DMS79 (cell line): ENCODE data around the gene SOCS1.
A peak's percentile ranks its signal among the peaks of the same experiment; 100 is the strongest.

Source experiments
- DNase-seq: peaks from one replicate; lab custom pipeline; 2025; lab: John Stamatoyannopoulos, UW

SOCS1 gene

GRCh38 chr16:11260596-11260966 is 4.6 kb upstream of the SOCS1 start:
- DNase-seq = no peak

DNA sequence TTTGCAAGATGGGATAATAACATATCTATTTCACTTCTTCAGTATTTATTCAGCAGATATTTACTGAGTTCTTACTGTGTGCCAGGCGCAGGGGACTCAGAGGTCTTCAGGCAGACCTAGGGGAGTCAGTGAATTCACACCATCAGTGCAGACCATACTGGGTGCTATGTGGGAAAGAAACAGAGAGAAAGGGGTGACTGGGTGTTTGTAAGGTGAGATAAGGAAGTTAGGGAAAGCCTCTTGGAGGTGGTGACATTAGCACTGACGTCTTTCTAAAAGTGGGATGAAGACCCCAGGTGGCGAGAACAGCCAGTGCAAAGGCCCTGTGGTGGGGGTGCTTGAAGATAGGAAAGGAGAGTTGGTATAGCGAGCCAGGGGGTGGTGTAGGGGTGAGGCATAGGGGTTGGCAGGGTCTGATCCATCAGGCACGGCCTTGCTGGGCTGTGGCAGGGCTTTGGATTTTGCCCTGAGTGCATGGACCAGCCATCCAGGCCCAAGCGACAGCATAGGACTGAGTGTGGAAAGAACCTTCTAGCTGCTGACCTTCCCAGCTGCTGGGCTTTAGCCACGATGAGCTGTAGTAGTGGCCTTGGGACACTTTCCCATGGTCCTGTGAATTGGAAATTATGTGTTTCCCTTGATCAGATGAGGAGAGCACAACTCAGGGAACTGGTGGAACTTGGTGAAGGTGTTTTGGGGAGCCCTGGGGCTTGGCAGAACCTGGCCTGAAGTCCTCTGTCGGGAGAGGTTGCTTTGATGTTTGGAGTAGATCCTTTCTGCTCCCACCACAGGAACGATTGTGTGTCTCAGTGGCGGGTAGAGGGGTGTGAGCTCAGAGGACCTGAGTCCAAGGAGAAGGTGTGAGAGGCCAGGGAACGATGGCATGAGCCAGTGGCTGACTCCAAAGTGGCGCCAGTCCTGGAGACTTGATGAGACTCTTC is 3.9 kb upstream of the SOCS1 start:
- DNase-seq = no peak

GRCh38 chr16:11258553-11259492 is 2.8 kb upstream of the SOCS1 start:
- no peak for DNase-seq

- peak; percentile 65 for DNase-seq
These were observed 1.3 kb upstream of the SOCS1 start for GRCh38 chr16:11257131-11257938.

GRCh38 chr16:11256661-11257130 is 692 bp upstream of the SOCS1 start:
- no peak for DNase-seq

- no peak for DNase-seq
These were observed 879 bp downstream of the SOCS1 start for GRCh38 chr16:11254913-11255736.

DNA sequence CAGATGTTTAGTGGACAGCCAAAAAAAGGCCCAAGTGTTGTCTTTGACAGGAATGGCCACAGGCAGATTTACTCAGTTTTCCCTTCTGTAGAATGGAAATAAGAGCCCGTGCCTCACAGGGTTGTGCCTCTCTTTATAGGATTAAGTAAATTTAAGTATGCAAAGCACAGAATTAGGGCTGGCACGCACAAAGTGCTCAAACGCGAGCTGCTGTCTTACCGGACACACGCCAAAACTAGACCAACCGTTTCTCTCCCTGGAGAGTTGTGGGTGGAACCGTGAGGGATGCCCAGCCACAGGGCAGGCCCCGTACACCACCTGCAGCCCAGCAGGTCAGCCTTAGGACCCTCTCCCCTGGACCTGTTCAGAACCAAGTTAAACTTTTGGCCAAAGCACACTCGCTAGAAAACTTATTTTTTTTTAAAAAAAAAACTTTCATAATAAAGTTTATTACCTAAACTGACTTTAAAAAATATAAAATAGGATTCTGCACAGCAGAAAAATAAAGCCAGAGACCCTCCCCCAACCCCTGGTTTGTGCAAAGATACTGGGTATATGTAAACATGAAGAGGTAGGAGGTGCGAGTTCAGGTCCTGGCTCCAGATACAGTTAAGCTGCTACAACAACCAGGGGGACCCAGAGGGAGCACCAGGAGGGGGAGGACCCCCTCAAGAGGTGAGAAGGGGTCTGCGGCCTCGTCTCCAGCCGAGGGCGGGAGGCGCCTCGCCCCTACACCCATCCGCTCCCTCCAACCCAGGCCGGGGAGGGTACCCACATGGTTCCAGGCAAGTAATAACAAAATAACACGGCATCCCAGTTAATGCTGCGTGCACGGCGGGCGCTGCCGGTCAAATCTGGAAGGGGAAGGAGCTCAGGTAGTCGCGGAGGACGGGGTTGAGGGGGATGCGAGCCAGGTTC is 1.8 kb downstream of the SOCS1 start:
- no peak for DNase-seq

GRCh38 chr16:11253009-11253994 is 2.7 kb downstream of the SOCS1 start:
- no peak for DNase-seq

DNA sequence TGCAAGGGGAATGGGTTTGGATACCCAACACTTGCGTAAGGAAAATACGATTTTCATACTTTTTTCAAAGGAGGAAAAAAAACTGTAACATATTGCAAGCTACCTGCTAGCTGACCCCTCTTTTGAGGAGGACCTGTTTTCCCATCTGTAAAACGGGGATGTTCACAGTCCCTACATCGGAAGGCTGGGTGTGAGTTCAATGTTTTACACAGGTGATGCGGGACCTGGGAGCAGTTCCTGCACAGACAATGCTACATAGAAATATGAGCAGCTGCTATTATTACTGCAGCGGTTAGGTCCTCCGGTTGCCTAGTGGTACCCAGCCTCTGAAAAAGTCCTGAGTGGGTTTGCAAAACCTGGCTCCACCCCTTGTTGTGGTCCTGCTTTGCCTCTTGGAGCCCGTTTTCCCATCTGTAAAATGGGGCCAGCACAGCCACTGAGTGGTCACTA is 3.5 kb downstream of the SOCS1 start:
- DNase-seq = no peak

- no peak for DNase-seq
These were observed 4.2 kb downstream of the SOCS1 start for GRCh38 chr16:11251525-11252481.

GRCh38 chr16:11250786-11251524 is 5.0 kb downstream of the SOCS1 start:
- DNase-seq = no peak

- no peak for DNase-seq
These were observed 5.8 kb downstream of the SOCS1 start for GRCh38 chr16:11250091-11250785.

DNA sequence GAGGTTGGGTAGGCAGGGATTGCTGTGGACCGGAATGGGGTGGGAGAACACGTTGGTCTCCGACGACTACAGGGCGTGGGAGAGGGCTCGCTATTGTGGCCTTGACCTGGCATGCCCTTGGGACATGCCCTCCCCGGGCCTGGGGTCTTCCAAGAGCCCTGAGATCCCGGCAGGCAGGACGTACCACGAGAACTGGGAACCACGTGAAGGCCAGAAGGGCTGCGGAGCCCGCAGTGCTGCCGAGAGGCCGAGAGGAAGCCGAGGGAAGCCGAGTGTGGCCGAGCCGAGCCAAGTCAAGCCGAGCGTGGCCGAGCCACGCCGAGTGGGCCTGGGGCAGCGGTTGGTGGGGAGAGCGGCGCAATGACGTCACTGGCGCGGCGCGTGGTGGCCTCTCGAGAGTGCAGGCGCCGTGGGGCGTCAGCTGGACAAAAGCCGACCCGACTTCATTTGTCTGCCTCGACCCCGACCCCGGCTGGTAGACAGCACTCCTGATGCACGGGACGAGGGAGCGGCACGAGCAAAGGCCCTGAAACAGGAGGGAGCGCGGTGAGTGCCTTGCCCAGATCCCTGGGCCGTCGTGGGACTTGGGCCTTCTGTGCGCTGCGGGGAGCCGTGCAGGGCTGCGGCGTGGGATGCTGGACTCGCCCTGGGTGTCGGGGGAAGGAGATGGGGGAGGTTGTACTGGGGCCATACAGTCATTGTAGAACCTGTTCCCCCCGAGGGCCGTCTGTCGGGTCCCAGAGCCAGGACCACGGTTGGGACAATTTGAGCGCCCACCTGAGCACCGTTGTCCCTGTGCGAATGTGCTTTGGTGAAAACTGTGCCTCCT is 6.6 kb downstream of the SOCS1 start:
- DNase-seq = no peak

- DNase-seq = no peak
These were observed 7.9 kb downstream of the SOCS1 start for GRCh38 chr16:11248133-11248532.

GRCh38 chr16:11245988-11246387 is 10.0 kb downstream of the SOCS1 start:
- DNase-seq = no peak
